HFF-Myc (cell line): ENCODE measurements around the gene RIT2.

Source experiments
- DNase-seq: peaks from one replicate; pipeline ENCODE4 v3.0.0-alpha.2; 2011; ENCODE audit warnings: low read depth; ENCODE audit errors: extremely low read depth
- H3K4me3 ChIP-seq: replicated peaks from 2 replicates; pipeline ENCODE4 v1.5.1; 2011; ENCODE audit warnings: low read depth, mild to moderate bottlenecking, control low read depth, low read length
- TF ChIP-seq, protein P1 (sequence below): IDR thresholded peaks from 2 replicates; pipeline ENCODE4 v1.5.1; 2012; ENCODE audit warnings: mild to moderate bottlenecking, low read depth, low read length, control low read depth; ENCODE audit errors: missing control alignments

RIT2 gene

DNA sequence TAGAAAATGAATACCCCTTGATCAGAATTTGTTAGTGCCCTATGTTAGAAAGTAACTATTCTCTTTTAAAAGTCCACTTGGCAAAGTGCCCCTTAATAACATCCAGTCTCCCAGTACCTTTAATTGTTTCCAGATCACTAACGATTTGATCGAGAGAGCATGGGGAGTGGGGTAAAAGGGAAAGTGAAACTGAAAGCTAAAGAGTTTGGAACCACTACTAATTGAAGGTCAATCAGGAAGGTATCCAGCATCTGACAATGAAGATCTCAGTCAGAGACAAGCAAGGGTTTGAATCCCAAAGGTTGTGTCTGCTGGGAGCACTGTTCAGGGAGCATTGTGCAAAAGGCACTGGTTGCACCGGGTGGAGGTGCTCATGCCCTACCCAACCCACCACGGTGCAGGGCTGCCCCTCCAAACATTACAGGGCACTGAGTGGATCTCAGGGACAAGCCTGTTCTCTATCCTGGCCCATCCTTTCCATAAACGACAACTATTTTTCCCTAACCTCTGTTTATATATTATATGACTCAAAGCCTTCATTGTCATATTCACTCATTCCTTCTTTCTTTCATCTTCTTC lies 14.6 kb upstream of the RIT2 start:
- DNase-seq = peak; percentile 0

GRCh38 chr18:43125471-43125870 lies 10.0 kb upstream of the RIT2 start:
- DNase-seq = no peak
- H3K4me3 ChIP-seq = no peak overlapping the region
- TF ChIP-seq, protein P1, sequence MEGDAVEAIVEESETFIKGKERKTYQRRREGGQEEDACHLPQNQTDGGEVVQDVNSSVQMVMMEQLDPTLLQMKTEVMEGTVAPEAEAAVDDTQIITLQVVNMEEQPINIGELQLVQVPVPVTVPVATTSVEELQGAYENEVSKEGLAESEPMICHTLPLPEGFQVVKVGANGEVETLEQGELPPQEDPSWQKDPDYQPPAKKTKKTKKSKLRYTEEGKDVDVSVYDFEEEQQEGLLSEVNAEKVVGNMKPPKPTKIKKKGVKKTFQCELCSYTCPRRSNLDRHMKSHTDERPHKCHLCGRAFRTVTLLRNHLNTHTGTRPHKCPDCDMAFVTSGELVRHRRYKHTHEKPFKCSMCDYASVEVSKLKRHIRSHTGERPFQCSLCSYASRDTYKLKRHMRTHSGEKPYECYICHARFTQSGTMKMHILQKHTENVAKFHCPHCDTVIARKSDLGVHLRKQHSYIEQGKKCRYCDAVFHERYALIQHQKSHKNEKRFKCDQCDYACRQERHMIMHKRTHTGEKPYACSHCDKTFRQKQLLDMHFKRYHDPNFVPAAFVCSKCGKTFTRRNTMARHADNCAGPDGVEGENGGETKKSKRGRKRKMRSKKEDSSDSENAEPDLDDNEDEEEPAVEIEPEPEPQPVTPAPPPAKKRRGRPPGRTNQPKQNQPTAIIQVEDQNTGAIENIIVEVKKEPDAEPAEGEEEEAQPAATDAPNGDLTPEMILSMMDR = no peak

More for the DNA sequence above, 14.6 kb upstream of the RIT2 start:
- TF ChIP-seq, protein P1 = no peak
- no peak overlapping the region for H3K4me3 ChIP-seq

DNA sequence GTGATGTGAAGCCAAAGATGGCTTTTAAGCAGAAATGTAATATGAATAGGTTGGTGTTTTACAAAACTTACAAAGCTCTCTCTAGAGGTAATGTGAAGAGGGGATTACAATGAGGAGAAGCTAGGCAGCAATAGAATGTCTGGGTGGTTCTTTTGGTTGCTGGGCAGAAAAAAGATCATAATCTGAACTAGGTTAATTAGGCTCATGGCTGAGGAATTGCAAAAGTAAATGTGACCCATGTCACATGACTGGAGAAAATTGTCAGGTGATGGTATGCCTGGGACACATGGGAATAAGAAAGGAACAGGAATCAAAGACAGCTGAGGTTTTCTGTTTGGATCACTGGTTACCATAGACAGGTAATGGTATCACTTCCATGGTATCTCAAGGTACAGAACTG lies 7.5 kb upstream of the RIT2 start:
- no peak for DNase-seq
- TF ChIP-seq, protein P1 = no peak
- no peak overlapping the region for H3K4me3 ChIP-seq

- TF ChIP-seq, protein P1 = no peak
- no peak for DNase-seq
- no peak overlapping the region for H3K4me3 ChIP-seq
Measured at GRCh38 chr18:43116699-43117294, 1.3 kb upstream of the RIT2 start.

GRCh38 chr18:43113220-43113895 lies 2.1 kb downstream of the RIT2 start:
- DNase-seq = no peak
- TF ChIP-seq, protein P1 = no peak
- H3K4me3 ChIP-seq = no peak overlapping the region

DNA sequence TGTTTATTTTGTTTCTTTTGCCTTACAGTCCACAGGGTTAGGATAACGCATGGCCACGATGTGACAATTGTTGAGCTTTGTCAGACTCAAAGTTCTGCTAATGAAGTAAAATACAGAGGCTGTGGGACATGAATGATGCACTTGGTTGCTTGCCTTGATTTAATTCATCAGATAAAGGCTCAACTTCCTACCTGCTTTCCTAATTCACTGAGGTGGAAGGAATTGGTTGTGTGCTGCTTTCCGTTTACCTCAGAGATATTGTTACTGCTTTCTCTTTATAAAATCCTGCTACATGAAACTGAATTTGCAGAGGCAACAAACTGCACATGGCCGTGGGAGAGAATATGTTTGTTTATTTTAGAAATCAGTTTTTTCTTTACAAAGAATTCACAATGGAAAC lies 6.6 kb downstream of the RIT2 start:
- no peak overlapping the region for H3K4me3 ChIP-seq
- TF ChIP-seq, protein P1 = no peak
- DNase-seq = no peak
